ENCODE results near the gene MOB2. TPM values are rescaled to one million over a fixed set of nuclear protein-coding genes. Genes with fewer than 3 reads are reported as not detected.

MOB2 gene
- polyA plus RNA-seq, 1 experiment: 61.3 TPM

DNA sequence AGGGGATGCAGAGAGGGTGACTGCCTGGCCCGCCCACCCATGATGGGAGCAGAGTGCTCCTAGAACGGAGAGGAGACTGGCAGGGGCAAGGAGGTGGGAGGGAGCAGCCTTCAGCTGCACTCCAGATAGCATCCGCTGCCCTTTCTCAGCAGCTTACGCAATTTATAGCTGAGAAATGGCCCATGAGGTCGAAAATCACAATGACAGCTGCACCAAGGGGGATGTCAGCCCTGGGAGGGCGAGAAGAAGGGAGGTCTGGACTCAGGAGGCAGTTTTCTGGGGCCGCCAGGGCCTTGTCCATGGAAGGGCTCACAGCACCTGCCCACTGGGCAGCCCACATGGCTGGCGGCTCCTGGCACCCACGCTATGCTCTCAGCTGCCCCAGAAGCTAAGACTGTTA, 17.6 kb upstream of the MOB2 start:
- DNase-seq (ENCODE audit: low read depth): no peak

DNA sequence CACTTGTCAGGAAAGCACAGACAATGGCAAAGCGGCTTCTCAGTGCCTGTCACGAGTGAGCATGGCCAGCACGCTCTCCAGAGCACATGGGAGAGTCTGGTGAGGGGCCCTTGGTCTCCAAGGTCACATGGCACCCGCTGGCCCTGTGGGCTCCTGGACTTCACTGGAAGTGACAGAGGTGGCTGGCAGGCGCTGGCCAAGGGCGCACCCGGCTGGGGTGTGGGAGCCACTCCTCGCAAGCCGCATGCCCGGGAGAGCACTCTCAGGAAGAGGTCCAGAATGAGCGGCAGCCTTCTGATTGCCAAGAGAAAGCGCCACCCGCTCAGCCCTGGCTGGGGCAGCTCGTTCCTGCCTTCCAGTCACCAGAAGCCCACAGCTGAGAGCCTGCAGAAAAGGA, 17.1 kb upstream of the MOB2 start:
- no peak overlapping the region for H3K4me3 ChIP-seq (ENCODE audit: low read depth, low read length)
- no peak for DNase-seq (ENCODE audit: low read depth)
- no peaks in the 10 kb centered on the region for H3K36me3 ChIP-seq (ENCODE audit: control insufficient read depth, insufficient read depth, low read length)
- H3K27me3 ChIP-seq (ENCODE audit: control insufficient read depth, insufficient read depth, low read length): no peaks in the 10 kb centered on the region
- CTCF ChIA-PET: interaction anchor here (0.6 to 1.3 kb wide), 3 partner anchors 11 to 366 kb away, joined by 3 to 8 read pairs (median 3); no protein-coding TSS in a partner anchor
- no peak for TF ChIP-seq CTCF (IDR thresholded peaks at IDR 0.05; ENCODE audit: insufficient read depth, low read depth, low read length)
- POLR2A ChIA-PET: no interaction called here

More for the DNA sequence above, 17.6 kb upstream of the MOB2 start:
- ChIA-PET POLR2A (no interaction called here), CTCF (interaction anchor here (0.6 to 1.3 kb wide), 3 partner anchors 11 to 366 kb away, joined by 3 to 8 read pairs (median 3); no protein-coding TSS in a partner anchor)
- Histone ChIP-seq H3K36me3 (ENCODE audit: control insufficient read depth, insufficient read depth, low read length) (no peaks in the 10 kb centered on the region), H3K4me3 (ENCODE audit: low read depth, low read length) (no peak overlapping the region), H3K27me3 (ENCODE audit: control insufficient read depth, insufficient read depth, low read length) (no peaks in the 10 kb centered on the region)
- TF ChIP-seq CTCF (IDR thresholded peaks at IDR 0.05; ENCODE audit: insufficient read depth, low read depth, low read length): no peak

- POLR2A ChIA-PET: no interaction called here
- H3K4me3 ChIP-seq (ENCODE audit: low read depth, low read length): no peak overlapping the region
- CTCF ChIA-PET: interaction anchor here (1.3 kb wide), 1 partner anchor 12 kb away, joined by 8 read pairs; no protein-coding TSS in a partner anchor
- no peak for DNase-seq (ENCODE audit: low read depth)
- H3K36me3 ChIP-seq (ENCODE audit: control insufficient read depth, insufficient read depth, low read length): no peaks in the 10 kb centered on the region
- H3K27me3 ChIP-seq (ENCODE audit: control insufficient read depth, insufficient read depth, low read length): no peaks in the 10 kb centered on the region
- TF ChIP-seq CTCF (IDR thresholded peaks at IDR 0.05; ENCODE audit: insufficient read depth, low read depth, low read length): no peak
These were observed 16.6 kb upstream of the MOB2 start for GRCh38 chr11:1502954-1503707.

DNA sequence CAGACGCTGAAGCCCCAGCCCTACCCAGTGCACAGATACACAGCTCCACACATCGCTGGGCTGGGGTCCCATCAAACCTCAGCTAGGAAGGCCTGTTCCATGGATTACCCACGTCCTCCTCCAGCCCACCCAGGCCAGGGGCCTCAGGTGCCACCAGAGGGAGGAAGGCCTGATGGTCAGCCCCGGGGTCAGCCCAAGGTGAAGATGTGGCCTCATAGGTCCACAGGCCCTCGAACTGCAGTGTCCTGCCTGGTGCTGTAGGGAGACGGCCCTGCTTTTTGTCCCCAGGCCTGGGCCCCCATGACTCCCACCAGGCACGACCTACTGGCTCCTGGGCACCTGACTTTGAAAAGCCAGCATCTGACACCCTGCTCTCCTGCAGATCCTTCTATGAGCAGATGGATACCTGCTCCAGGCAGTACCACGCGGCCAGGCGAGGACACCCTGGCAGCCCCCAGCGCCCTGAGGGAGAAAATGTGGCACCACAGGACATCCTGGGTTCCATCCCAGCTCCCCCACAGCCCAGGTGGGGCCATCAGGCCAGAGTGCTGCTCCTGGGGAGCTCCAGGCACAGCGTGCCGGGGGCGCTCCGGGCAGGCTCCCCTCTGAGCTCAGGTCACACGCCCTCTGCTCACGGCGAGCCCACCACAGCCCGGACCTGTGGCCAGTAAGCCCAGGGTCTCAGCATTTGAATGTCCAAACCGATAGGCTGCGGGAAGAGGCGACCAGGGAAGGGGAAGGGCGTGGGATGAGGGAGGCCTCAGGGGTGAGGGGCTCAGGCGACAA, 15.8 kb upstream of the MOB2 start:
- TF ChIP-seq CTCF (IDR thresholded peaks at IDR 0.05; ENCODE audit: insufficient read depth, low read depth, low read length): no peak
- POLR2A ChIA-PET: no interaction called here
- H3K36me3 ChIP-seq (ENCODE audit: control insufficient read depth, insufficient read depth, low read length): no peaks in the 10 kb centered on the region
- no peaks in the 10 kb centered on the region for H3K27me3 ChIP-seq (ENCODE audit: control insufficient read depth, insufficient read depth, low read length)
- CTCF ChIA-PET: no interaction called here
- no peak overlapping the region for H3K4me3 ChIP-seq (ENCODE audit: low read depth, low read length)
- no peak for DNase-seq (ENCODE audit: low read depth)

DNA sequence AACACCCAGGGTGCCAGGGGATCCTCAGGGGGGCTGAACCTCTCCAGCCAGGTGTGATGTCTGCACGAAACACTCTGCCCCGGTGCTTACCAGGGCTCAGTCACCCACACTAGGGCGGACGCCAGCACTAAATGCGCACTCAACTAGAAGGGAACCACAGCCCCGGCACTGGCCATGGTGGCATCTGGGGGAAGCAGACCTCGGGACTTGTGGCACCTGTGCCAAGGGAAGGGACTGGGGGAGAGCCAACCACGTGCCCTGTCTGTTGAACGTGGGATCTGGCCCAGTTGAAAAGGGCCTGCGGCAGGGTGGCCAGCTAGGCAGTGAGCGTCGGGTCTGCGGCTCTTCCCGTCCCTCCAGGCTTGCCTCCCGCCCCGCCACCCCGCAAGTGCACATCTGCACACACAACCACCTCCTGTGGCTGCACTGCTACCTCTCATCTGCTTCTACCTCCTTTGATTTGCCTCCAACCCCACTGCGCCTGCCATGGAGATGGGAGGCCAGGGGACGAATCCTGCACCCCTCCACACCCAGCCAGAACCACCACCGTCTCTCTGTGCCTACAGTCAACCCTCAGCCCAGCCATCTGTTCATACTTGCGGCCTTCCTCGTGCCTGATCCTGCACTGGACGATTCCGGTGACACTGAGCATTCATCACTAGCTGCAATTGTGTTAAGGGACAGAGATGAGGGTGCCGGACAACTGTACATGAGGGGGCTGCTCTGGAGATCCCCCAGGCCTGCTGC, 15.0 kb upstream of the MOB2 start:
- no peak for TF ChIP-seq CTCF (IDR thresholded peaks at IDR 0.05; ENCODE audit: insufficient read depth, low read depth, low read length)
- DNase-seq (ENCODE audit: low read depth): no peak
- CTCF ChIA-PET: no interaction called here

More for the DNA sequence above, 15.0 kb upstream of the MOB2 start:
- H3K36me3 ChIP-seq (ENCODE audit: control insufficient read depth, insufficient read depth, low read length): no peaks in the 10 kb centered on the region
- no peaks in the 10 kb centered on the region for H3K27me3 ChIP-seq (ENCODE audit: control insufficient read depth, insufficient read depth, low read length)
- no peak overlapping the region for H3K4me3 ChIP-seq (ENCODE audit: low read depth, low read length)
- POLR2A ChIA-PET: no interaction called here

Measured in BJ (cell line).